GM18520 (cell line): ENCODE data around the gene TMEM178B.

Experiments
- ATAC-seq: cut with Tn5 transposase; IDR thresholded peaks from one replicate; pipeline ENCODE4 v1.9.1; 2021; ENCODE audit not compliant: unreplicated experiment

TMEM178B gene

DNA sequence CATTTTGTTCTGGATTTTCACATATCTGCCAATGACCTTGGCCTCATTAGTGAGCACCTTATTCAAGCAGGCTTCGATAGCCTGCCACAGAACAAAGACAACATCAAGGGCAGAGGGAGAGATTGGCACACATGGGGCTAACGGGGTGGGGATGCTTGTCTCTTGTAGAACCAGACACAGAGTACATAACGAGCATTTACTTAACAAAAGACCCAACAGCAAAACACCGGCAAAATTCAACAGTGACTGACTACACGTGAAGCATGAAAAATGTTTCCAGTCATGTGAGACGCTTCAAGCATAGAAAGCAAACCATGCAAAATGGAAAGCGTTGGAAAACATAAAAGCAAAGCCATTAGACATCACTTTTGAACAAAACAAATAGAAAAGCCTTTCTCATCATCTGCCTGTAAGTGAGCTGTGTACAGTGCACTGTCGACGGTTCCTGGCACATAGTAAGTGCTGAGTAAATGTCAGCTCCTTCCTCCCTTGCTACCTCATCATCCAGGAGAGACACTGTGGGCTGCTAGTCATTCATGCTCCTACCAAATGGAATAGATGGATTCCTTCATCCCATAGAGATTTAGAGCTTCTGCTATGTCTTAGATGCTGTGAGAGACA lies 342.9 kb downstream of the TMEM178B start:
- no peak for ATAC-seq

DNA sequence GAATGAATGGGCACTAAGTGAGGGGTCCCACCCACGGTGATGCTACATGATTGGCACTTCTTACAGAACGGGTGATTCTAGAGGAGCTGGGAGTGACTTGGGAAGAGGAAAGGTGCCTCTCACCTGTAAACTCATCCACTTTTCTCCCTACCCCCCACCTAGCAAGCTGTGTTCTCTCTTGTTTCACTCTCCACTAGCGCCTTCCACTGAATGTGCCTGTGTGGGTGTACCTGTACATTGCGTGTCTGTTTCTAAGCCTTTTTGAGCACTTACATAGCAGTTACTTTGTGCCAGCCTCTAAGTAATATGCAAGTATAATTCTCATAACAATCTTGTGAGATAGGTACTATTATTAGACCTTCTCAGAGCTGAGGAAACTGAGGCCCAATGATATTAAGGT lies 343.6 kb downstream of the TMEM178B start:
- no peak for ATAC-seq

DNA sequence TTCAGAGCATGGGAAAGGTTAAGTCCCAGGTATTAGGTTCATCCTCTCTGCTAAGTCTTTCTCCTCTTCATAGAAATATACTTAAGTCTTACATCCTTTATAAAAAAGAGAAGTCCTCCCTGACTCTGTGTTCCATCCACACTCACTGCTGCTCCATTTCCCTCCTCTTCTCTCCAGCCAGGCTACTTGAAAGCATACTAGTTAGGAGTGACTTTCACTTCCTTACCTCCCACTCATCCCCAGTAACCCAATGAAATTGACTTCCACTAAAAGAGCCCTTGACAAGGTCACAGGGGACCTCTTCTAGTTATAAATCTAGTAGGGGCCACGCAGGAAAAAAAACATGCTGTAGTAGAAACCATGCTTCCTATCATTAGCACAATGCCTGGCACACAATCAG lies 344.2 kb downstream of the TMEM178B start:
- no peak for ATAC-seq

DNA sequence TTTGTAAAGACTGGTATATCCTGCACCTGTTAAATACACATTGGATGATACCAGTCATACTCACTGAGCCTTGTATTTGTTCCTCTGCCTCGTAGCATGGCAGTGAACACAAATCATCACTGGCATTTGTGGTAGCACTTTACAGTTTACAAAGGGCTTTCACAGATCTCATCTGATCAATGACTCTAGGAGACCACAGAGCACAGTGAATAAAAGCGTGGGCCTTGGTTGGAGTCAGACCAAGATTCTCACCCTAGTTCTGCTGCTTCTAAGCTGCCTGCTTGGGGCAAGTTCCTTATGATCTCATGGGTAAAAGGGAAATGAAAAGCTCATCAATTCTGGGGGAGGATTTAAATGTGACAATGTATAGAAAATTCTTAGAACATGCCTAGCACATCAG lies 347.4 kb downstream of the TMEM178B start:
- no peak for ATAC-seq

DNA sequence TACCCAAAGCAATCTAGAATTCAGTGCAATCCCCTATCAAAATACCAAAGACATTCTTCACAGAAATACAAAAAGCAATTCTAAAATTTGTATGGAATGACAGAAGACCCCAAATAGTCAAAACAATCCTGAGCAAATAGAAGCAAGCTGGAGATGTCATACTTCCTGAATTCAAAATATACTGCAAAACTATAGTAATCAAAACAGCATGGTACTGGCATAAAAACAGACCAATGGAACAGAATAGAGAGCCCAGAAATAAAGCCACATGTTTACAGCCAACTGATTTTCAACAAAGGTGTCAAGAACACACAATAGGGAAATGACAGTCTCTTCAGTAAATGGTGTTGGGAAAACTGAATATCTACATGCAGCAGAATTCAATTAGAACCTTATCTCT lies 353.3 kb downstream of the TMEM178B start:
- no peak for ATAC-seq

DNA sequence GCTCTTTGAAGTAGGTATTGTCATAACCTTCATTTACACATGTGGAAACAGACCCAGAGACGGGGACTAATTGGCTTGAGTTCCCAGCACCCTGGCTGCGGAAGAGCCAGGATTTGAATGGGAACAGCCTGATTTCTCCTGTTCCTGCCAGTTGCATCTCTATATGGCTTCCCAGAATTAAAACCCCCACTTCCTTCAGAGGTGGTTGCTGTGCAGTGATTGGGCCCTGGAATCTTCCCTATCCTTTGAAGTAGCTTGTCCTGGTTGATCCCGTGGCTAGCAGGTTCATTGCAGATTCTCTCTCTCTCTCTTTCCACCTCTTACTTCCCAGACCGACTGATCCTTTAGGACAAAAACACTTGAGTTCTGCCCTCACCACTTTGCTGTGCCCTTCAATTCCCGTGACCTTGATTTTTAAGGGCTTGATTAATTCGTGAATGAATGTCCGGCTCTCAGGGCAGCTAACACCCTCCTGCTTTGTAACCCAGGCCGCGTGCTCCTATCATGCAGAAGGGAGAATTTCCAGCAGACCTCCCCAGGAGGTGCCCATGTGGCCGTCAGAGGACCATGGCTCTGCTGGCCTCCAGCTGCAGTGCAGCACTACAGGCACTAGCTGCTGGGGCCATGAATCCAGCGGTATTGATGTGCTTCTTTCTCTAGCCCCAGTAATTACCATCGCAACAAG lies 356.7 kb downstream of the TMEM178B start:
- no peak for ATAC-seq

DNA sequence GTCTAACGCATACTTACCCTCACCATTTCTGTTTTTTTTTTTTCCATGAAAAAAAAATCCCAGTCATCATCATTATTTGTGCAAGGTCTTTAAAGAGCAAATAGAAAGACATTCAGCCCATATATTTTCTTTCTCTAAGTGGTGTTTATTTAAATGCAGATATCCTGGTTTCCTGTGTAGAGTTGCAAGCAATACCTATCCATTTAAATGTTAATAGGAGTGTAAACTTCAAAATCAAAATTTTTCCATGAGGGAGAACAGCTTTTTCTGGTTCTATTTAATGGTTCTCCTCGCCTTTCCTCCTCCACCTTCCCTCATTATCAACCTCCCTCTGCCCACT lies 357.2 kb downstream of the TMEM178B start:
- ATAC-seq = no peak

DNA sequence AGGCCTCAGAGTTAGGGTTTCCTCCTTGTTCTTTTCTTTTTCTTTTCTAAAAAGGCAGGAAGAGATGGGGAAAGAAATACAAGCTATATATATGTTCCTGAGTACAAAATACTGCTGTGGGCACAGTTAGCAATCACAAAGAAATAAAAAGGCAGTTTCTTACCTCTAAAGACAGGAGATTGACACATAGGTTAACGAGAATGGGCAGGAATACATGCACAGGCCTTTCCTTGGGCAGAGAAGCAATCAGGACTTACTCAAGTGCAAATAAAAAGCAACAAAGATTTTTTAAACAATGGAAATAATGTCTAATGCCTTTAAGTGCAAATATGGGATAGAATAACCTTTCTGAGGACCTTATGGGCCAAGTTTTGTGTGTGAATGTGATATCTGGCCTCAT lies 357.8 kb downstream of the TMEM178B start:
- no peak for ATAC-seq

DNA sequence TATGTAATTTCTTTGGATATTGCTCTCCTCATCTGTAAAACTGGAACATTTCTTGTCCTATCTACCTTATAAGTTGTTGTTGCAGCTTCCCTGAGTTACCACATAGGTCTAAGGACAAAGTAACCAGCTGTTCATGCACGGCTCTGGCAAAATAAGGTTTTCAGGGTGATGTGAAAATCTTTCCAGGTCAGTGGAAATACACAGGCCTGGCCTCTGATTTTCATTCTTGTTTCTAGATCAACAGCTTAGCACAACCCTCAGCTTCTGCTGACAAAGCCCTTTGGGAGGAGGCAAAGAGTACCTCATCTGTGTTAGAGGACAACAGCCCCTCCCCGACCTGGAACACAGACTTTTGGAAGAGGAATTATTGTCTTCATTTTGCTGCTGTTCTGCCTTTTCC lies 359.8 kb downstream of the TMEM178B start:
- ATAC-seq = no peak

DNA sequence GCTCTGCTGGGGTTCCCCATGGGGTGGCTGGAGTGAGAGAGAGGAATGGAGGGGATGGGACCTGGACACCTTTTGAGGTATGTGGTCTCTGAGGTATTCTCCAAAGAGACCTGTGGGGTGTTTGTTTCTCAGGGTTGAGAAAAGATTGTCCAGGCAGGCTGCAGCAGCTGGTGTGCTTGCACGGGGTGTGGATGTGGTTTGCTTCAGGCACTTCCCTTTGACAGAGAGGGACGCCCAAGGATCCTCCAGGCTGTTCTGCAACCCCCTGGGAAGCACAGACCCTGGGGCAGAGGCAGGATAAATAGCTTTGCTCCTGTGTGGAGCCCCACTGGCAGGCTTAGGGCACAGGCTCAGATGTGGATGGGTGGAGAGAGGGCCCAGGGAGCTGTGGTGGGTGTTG lies 362.3 kb downstream of the TMEM178B start:
- ATAC-seq = no peak

DNA sequence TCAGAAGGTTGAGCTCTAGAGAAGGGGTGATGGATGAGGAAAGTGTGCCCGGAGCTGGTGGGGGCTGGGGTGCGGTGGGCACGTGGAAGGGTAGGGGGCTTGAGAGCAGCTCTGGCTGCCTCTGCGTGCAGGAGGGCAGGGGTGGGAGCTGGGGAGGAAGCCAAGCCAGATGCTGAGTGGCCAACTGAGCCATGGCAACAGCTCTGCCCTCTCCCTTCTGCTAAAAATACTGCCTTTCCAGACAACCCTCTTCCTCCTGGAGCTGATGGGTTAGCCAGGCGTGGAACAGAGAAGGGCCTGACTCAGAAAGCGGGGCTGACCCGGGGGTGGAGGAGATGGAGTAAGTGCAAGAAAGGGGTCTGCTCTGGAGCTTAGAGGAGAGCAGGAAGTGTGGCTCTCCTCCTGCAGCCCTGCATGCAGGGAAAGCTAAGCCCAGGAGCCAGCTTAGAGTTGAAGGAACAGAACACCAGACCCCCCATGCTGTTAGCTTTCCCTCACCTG lies 362.8 kb downstream of the TMEM178B start:
- no peak for ATAC-seq

DNA sequence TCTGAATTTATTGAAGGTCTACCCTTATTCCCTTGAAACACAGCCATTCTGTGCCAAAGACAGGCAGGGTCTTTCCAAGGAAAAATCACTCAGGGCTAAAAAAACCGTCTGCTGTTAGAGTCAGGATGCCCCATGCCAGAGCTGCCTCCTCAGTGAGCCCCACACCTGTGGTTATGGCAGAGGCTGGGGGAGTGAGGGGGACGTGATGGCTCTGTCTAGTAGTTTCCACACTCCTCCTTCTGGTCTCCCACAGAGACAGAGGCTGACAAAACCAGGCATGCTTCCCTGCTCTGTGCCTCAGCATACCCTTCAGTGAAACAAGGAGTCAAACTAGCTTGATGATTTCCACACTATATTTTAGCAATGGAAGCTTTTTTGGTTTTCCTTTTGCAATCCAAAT lies 365.3 kb downstream of the TMEM178B start:
- no peak for ATAC-seq

DNA sequence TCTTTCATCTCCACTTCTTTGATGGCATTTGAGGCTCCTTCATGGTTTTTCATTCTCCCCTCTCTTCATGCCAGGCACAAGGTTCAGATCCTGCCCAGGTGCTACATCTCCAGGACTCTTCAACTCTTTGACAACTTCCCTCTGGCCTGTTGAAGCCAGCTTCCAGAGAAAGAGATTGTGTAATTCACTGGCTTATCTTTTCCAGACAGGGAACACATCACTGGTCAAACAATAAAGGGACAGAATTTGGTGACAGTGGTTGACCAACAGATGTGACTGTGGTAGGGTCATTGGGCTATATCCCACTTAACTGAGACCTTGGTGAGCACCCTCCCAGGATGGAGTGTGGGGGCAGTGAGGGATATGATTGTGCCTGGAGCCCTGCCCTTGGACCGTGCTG lies 365.9 kb downstream of the TMEM178B start:
- no peak for ATAC-seq

DNA sequence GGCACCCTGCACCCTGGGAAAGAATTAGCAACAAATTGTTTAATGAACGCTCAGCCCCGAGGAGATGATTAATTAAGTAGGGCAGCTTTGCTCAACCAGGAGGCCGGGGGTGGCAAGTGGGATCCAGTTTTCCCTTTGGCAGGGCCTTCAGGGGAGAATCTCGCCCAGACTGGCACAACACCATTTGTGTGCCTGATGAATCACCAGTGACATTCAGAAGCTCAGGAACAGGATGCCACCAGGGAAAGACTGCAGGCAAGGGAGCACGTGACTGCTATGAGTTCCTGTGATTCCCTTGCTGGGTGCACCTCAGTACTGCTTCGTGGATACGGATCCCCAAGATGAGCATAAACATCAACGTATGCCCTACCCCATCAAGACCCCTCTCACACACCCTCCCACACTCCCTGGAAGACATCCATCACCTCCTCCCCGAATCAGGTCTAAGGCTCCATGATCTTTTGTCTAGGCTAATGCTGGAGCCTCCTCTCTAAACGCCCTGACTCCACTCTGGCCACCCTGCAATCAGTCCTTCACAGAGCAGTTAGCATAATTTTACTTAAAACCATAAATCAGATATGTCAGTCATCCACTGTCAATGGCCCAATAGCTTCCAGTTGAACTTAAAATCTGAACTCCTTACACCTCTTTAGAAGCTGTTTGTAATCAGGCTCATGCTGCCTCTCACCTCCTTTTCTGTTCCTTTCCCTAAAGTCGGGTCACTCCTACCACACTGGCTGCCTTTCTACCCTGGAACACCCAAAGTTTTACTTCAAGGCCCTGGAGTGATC lies 368.2 kb downstream of the TMEM178B start:
- ATAC-seq = no peak

DNA sequence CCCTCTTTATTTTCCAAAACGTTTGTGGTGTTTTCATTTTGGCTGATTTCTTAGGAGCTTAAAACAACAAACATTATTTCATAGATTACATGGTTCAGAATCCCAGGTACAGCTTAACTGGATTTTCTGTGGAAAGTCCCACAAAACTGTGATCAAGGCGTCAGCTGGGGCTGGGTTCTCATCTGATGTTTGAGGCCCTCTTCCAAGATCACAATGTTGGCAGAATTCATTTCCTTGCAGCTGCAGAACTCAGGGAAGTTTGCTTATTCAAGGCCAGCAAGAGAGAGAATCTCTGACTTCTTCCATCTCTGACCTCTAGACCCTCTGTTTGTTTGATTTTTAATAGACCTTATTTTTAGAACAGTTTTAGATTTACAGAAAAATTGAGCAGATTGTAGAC lies 368.9 kb downstream of the TMEM178B start:
- no peak for ATAC-seq

DNA sequence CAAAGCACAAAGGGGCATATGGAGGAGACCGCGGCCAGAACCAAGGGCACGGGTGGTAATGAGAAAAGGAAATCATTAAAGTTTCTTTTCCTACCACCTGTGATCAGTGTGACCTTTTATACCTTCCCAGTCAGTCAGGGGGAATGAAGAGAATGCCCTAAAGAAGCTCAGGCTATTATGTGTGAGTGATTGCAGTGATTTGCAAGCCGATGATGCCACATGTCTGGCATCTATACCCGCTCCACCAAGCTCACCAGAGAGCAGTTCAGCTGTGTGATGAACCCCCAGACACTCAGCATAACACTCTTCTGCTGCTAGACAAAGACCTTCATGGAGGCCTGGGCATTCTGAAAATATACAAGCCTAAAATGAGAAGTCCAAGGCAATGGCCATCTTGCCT lies 371.1 kb downstream of the TMEM178B start:
- ATAC-seq = no peak

DNA sequence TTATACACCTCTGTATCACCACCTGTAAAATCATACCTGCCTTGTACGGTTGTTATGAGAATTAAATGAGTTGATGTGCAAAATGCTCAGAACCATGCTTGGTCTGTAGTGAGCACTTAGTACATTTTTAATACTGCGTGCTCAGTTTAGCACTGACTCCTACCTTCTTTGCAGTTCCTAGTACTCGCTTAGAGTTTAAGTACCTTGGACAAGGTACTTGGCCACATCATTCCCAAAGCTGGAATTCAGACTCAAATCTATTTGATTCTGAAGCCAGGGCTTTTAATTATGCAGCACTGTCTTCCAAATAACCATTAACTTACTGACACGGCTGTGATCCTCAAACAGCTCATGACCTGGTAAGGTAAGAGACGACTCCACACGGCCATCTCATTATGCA lies 377.4 kb downstream of the TMEM178B start:
- ATAC-seq = no peak

DNA sequence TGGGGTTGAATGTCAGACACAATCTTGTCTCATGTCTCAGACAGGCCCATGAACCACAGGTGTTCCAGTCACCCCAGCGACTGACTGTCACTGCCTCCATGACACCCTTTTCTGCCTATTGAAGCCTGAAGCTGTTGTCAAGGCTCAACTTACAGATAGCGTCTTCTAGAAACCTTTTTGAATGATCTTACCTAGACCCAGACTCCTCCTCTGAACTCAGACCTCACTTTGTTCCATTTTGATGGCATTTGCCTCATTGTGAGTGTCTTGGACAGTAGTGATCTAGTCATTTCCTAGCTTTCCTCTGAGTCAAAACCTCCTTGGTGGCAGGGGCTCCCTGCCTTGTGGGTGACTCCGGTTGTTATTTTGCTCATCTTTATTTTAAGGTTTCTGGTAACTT lies 379.0 kb downstream of the TMEM178B start:
- peak; percentile 53 for ATAC-seq

DNA sequence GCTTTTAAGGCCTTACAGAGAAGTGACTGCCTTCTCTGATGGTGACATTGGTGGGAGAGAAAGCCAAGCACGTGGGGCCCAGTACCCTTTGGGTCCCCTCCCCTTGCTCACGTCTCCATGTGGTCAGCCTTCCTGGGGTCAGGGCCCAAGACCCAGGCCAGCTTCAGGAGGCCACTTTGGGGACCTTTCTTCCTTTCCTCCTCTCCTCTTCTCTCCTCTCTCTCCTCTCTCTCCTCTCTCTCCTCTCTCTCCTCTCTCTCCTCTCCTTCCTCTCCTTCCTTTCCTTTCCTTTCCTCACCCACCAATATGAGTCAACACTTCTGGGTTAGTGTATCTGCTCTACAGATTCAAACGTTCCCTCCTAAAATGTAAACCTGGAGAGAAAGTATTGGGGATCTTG lies 380.5 kb downstream of the TMEM178B start:
- ATAC-seq = no peak

DNA sequence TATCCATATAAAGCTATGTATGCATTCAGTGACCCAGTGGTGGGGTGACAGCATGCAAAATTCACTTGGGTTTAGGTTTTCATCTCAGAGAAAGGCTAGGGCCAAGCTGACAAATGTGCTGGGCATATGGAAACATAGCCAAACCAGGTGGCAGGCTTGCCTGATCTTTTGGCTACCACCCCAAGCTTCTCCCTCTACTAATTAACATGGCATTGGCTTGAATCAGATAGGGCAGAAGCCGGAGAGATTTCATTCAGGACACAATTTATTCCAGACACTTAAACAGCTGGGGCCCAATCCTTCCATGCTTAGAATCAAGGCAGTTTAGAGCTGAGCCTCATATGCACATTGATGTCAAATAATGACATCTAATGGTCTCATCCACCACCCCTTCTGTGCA lies 381.9 kb downstream of the TMEM178B start:
- ATAC-seq = no peak

DNA sequence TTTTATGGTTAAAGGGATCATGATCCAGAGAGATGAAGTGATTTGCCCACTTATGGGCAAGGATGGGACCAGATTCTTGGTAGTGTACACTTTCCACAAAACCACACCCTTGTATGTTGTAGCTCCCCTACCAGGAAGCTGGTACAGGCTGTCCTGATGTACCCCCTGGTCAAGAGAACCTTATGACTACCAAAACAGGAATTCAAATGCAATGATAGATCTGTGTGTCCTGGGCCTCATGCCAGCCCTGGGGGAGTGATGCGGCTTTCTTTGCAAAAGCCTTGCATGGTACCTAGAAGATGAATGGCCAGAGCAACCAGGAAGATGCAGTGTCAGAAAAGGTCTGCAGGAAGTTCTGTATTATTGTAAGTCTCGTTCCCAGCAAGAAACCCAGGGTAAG lies 382.4 kb downstream of the TMEM178B start:
- no peak for ATAC-seq

DNA sequence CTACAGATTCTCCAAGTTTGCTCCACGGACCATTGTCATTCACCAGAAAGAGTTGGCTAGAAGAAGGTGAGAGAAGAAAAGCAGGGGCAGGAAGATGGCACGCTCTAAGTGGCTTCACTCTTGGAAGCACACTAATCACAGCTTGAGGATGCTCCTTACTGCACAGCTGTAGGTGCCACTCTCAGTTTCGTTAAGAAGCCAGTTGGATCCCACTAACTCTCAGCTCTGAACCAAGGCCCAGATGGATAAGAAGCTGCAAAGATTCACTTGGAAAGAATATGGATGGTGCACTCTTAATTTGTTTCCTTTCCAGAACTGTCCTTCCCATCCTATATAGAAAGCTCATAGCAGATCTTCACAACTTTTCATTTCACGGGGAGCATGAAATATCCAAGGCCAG lies 382.8 kb downstream of the TMEM178B start:
- no peak for ATAC-seq
